Skeletal muscle tissue (tissue), 4 donors: Measurements from ENCODE around the gene TNFSF13. TPM values are rescaled to one million over a fixed set of nuclear protein-coding genes. Genes with fewer than 3 reads are reported as not detected.

ENCODE experiments used
- H3K27ac ChIP-seq: one replicate; pipeline ENCODE4 v1.7.0; 2013; ENCODE audit warnings: mild to moderate bottlenecking, low read depth, low read length, inconsistent platforms
- H3K27me3 ChIP-seq, 3 donors: one replicate each; pipeline ENCODE4 v1.7.0; 2013; ENCODE audit warnings: low read length in 3 of 3; ENCODE audit not compliant: control insufficient read depth in 3 of 3, insufficient read depth in 3 of 3
- H3K36me3 ChIP-seq, 3 donors: one replicate each; pipeline ENCODE4 v1.7.0; 2013; ENCODE audit warnings: low read length in 3 of 3; ENCODE audit not compliant: control insufficient read depth in 3 of 3, insufficient read depth in 3 of 3
- H3K4me1 ChIP-seq, 3 donors: one replicate each; pipeline ENCODE4 v1.7.0; 2013; ENCODE audit warnings: low read length in 3 of 3, mild to moderate bottlenecking in 3 of 3; ENCODE audit not compliant: control insufficient read depth in 3 of 3, insufficient read depth in 3 of 3
- H3K4me3 ChIP-seq, 3 donors: one replicate each; pipeline ENCODE4 v1.7.0; 2013; ENCODE audit warnings: low read length in 3 of 3
- H3K9ac ChIP-seq, 3 donors: one replicate each; pipeline ENCODE4 v1.7.0; 2013; ENCODE audit warnings: low read length in 3 of 3, mild to moderate bottlenecking in 3 of 3, moderate library complexity in 2 of 3, low read depth in 1 of 3
- H3K9me3 ChIP-seq, 3 donors: one replicate each; pipeline ENCODE4 v1.7.0; 2013; ENCODE audit warnings: low read length in 3 of 3; ENCODE audit not compliant: control insufficient read depth in 3 of 3
- total RNA-seq: library from RNA; depleted of rRNA; stranded (reverse); fragments of >200 nt; gene quantifications from one replicate; pipeline ENCODE4 v1.2.3, GENCODE V29; 2014
- donor health status: Osteomylitis.

The TNFSF13 gene
- total RNA-seq, 1 donor from 2014 or later = 2.1 TPM

DNA sequence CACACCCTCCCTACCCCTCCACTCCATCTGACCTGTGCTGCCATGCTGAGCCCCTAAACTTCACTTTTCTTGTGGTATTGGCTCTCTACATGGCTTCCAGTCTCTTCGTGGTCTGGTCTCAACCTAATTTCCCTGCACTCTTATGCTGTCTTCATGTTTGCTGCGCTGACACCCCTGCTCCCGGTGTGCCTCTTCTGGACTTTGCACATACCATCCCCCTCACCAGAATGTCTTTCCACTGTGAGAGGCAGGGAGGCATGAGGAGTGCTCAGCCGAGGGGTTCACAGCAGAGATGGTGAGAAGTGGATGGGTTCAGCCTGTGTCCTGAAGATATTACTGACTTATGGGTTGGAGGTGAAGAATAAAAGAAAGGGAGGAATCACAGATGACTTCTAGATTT, 7.2 kb upstream of the TNFSF13 start:
- H3K36me3 ChIP-seq = peaks cover 0 to 14% (median 2%) of the 10 kb centered on the region in 3 donors
- no peak overlapping the region for H3K27ac ChIP-seq
- no peak overlapping the region for H3K4me3 ChIP-seq
- H3K9me3 ChIP-seq = no peaks in the 10 kb centered on the region
- no peak overlapping the region for H3K9ac ChIP-seq
- peaks cover 14 to 20% (median 16%) of the 10 kb centered on the region in 3 donors for H3K4me1 ChIP-seq
- peaks cover 0 to 3% (median 0%) of the 10 kb centered on the region in 3 donors for H3K27me3 ChIP-seq

DNA sequence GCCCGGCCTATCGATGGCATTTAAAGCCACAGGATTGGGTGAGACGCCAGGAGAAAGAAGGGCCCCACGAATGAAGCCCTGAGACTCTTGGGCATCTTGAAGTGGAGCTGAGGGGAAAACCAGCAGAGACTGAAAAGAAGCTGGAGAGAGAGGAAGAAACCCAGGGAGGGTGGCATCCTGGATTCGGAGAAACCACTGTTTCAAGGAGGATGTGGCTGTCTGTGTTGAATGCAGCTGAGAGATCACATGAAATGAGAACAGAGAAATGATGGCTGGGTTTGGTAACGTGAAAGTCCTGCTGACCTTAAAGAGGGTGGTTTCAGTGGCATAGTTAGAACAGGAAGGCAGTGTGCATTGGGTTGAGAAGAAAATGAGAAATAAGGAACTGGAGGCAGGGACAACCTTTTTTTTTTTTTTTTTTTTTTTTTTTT, 5.9 kb upstream of the TNFSF13 start:
- H3K36me3 ChIP-seq = peaks cover 0 to 14% (median 2%) of the 10 kb centered on the region in 3 donors
- H3K9ac ChIP-seq = no peak overlapping the region
- H3K9me3 ChIP-seq = no peaks in the 10 kb centered on the region
- H3K4me1 ChIP-seq = peaks cover 18 to 23% (median 22%) of the 10 kb centered on the region in 3 donors
- H3K4me3 ChIP-seq = no peak overlapping the region
- no peak overlapping the region for H3K27ac ChIP-seq
- peaks cover 0 to 3% (median 0%) of the 10 kb centered on the region in 3 donors for H3K27me3 ChIP-seq

DNA sequence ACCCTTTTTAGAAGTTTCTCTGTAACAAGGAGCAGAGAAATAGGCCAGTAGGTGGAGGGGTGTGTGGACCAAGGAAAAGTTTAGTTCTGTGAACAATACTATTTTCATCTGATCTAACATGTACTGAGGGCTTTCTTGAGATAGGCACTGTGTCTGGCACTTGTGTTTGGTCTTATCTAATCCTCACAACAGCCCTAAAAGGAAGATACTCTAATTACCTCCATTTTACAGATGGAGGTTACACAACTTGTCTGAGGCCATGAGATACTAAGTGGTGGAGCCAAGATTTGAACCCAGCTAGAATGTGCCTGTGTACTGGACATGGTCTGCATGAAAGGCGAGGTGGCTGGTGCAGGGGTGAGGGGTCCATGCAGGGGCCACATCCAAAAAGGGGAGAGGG, 5.2 kb upstream of the TNFSF13 start:
- no peak overlapping the region for H3K27ac ChIP-seq
- H3K9ac ChIP-seq = no peak overlapping the region
- peaks cover 0 to 3% (median 0%) of the 10 kb centered on the region in 3 donors for H3K27me3 ChIP-seq
- no peak overlapping the region for H3K4me3 ChIP-seq
- peaks cover 0 to 14% (median 2%) of the 10 kb centered on the region in 3 donors for H3K36me3 ChIP-seq
- peaks cover 23 to 28% (median 28%) of the 10 kb centered on the region in 3 donors for H3K4me1 ChIP-seq
- no peaks in the 10 kb centered on the region for H3K9me3 ChIP-seq

DNA sequence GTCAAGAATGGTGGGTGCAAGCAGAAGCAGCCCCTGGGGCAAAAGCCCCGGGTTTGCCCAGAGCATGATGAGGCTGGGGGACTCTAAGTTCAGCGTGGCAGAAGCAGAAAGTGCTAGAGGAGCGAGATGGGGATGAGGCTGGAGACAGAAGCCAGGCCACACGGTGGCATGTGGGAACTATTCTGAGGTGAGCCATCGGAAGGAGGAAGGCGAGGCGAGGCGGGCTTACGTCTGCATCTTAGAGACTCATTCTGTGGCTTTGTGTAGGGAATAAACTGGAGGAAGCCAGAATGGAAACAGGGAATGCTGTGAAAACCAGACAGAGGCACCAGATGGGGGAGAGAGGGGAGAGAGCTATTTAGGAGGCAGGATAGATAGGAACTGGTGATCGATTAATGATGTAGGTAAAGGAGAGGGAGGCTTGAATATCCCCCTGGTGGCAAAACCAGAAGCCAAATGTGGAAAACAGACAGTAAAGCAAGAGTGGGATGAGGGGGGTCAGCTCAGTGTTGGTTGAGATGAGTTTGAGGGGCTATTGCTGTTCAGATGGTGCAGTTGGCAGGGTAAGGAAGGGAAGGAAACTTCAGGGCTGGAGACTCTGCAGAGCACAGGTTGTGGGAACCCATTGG, 3.1 kb upstream of the TNFSF13 start:
- H3K9me3 ChIP-seq = no peaks in the 10 kb centered on the region
- H3K36me3 ChIP-seq = peaks cover 0 to 14% (median 2%) of the 10 kb centered on the region in 3 donors
- H3K27me3 ChIP-seq = no peaks in the 10 kb centered on the region
- no peak overlapping the region for H3K27ac ChIP-seq
- no peak overlapping the region for H3K4me3 ChIP-seq
- no peak overlapping the region for H3K9ac ChIP-seq
- peaks cover 30 to 34% (median 32%) of the 10 kb centered on the region in 3 donors for H3K4me1 ChIP-seq

DNA sequence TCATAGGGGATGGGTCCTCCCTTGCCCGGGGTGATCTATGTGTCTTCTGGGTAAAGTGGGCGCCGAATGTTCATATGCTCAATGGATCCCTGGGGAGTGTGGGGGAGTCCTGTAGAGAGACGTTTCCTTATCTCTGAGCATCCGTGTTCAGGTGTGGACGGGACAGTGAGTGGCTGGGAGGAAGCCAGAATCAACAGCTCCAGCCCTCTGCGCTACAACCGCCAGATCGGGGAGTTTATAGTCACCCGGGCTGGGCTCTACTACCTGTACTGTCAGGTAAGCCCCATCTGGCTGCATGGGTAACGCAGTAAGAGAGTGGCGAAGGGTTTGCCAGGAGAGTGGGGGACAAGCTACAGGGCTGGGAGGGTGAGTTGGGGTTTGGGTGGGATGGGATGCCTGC, 1.9 kb upstream of the TNFSF13 start:
- Histone ChIP-seq H3K27ac (no peak overlapping the region), H3K4me3 (no peak overlapping the region), H3K4me1 (peaks cover 39 to 43% (median 41%) of the 10 kb centered on the region in 3 donors), H3K27me3 (no peaks in the 10 kb centered on the region), H3K9ac (no peak overlapping the region), H3K36me3 (peaks cover 0 to 6% (median 0%) of the 10 kb centered on the region in 3 donors), H3K9me3 (no peaks in the 10 kb centered on the region)

DNA sequence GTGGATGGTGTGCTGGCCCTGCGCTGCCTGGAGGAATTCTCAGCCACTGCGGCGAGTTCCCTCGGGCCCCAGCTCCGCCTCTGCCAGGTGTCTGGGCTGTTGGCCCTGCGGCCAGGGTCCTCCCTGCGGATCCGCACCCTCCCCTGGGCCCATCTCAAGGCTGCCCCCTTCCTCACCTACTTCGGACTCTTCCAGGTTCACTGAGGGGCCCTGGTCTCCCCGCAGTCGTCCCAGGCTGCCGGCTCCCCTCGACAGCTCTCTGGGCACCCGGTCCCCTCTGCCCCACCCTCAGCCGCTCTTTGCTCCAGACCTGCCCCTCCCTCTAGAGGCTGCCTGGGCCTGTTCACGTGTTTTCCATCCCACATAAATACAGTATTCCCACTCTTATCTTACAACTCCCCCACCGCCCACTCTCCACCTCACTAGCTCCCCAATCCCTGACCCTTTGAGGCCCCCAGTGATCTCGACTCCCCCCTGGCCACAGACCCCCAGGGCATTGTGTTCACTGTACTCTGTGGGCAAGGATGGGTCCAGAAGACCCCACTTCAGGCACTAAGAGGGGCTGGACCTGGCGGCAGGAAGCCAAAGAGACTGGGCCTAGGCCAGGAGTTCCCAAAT, 1.3 kb upstream of the TNFSF13 start:
- Histone ChIP-seq H3K4me1 (peaks cover 40 to 43% (median 41%) of the 10 kb centered on the region in 3 donors), H3K9ac (peak overlapping the region; percentile 20 to 89 (median 88)), H3K4me3 (peak overlapping the region in 1 of 3 donors; percentile 67)

DNA sequence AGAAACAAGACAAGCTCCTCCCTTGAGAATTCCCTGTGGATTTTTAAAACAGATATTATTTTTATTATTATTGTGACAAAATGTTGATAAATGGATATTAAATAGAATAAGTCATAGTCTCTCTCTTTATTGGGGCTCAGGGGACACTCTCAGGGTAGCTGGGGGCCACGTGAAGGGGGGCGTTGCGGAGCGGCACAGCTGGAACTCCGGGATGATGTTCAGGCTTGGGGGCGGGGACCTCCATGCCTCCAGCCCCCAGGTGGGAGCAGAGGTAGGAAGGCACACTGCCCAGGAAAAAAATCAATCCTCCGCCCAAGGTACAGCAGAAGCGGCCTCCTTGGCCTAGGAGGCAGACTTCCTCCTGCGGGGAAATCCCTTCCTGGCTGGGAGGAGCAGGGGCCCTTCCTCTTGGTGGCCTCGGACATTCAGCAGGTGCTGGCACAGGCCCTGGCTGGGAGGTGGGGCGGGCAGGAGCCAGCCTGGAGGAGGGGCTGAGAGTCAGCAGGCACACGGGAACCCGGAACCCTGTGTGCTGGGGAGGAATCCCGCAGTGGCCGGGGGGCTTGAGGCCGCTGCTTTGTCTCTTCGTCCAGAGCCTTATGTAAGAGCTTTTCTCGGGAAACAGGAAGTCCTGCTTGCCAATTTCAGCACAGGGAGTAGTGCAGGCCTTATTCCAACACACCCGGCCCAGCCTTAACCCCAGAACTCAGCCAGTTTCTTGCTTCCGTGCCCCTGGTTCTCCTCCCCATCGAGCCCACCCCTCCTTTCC, 591 bp upstream of the TNFSF13 start:
- Histone ChIP-seq H3K36me3 (peaks cover 0 to 6% (median 0%) of the 10 kb centered on the region in 3 donors), H3K4me3 (peak overlapping the region; percentile 67 to 72 (median 72)), H3K27me3 (no peaks in the 10 kb centered on the region), H3K4me1 (peaks cover 47 to 50% (median 48%) of the 10 kb centered on the region in 3 donors), H3K9me3 (no peaks in the 10 kb centered on the region), H3K27ac (peak overlapping the region; percentile 91), H3K9ac (peak overlapping the region; percentile 87 to 89 (median 88))

More for the DNA sequence above, 1.3 kb upstream of the TNFSF13 start:
- H3K9me3 ChIP-seq = no peaks in the 10 kb centered on the region
- no peaks in the 10 kb centered on the region for H3K27me3 ChIP-seq
- H3K27ac ChIP-seq = peak overlapping the region; percentile 91
- H3K36me3 ChIP-seq = peaks cover 0 to 6% (median 0%) of the 10 kb centered on the region in 3 donors

DNA sequence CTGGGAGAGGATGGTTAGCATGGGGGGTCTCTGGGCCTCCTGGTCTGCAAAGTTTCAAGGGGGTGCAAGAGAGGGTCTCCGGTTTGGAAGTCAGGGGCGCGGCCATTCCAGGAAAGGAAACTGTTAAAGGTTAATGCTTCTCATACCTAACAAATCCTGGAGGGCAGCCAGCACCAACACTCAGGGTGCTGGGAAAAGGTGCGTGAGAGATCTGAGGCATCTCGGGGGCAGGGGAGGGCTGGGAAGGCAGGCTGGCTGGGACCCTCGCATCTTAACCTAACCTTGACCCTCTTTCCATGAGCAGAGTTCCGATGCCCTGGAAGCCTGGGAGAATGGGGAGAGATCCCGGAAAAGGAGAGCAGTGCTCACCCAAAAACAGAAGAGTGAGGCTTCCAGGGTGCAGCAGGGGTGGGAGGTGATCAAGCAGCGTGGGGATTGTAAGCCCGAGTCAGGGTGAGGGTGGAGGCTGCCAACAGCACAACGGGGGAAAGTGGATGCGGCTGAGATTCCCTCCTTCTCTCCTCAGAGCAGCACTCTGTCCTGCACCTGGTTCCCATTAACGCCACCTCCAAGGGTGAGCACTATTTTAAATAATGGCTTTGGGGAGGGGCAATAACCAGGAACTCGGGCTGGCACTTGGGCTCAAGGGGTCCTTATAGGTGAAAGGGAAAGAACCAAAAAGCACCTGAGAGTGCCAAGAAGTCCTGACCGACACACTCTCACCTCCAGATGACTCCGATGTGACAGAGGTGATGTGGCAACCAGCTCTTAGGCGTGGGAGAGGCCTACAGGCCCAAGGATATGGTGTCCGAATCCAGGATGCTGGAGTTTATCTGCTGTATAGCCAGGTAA, 996 bp downstream of the TNFSF13 start:
- Histone ChIP-seq H3K4me1 (peaks cover 57 to 62% (median 58%) of the 10 kb centered on the region in 3 donors), H3K27me3 (no peaks in the 10 kb centered on the region), H3K9ac (peak overlapping the region; percentile 87 to 89 (median 88)), H3K36me3 (peaks cover 8 to 9% (median 9%) of the 10 kb centered on the region in 3 donors), H3K4me3 (peak overlapping the region; percentile 67 to 88 (median 72)), H3K9me3 (no peaks in the 10 kb centered on the region), H3K27ac (peak overlapping the region; percentile 95)
